Right atrium auricular region (tissue), 2 donors: ENCODE results near the gene ST7. TPM values are rescaled to one million over a fixed set of nuclear protein-coding genes. Genes with fewer than 3 reads are reported as not detected.

Experiments used
- DNase-seq: peaks from one replicate; pipeline ENCODE4 v3.0.0-alpha.2; 2019; ENCODE audit warnings: low spot score
- H3K27ac ChIP-seq, 2 donors: fragments of 200-600 bp; sonication (generic); 1 replicate in 1 of 2; 2 replicates in 1 of 2; pipeline ENCODE4 v1.5.1; 2016 to 2019
- H3K27me3 ChIP-seq, 2 donors: fragments of 200-600 bp; sonication (generic); one replicate each; pipeline versions ENCODE4 v1.5.1 to v1.6.0; 2017 to 2019
- H3K36me3 ChIP-seq: fragments of 200-600 bp; sonication (generic); one replicate; pipeline ENCODE4 v1.5.1; 2016
- H3K4me1 ChIP-seq, 2 donors: fragments of 200-600 bp; sonication (generic); one replicate each; pipeline versions ENCODE4 v1.5.1 to v1.6.0; 2017 to 2019
- H3K4me3 ChIP-seq, 2 donors: fragments of 200-600 bp; sonication (generic); 1 replicate in 1 of 2; 2 replicates in 1 of 2; pipeline ENCODE4 v1.5.1; 2017 to 2019; ENCODE audit warnings: mild to moderate bottlenecking in 1 of 2, moderate library complexity in 1 of 2
- H3K9me3 ChIP-seq, 2 donors: fragments of 200-600 bp; sonication (generic); one replicate each; pipeline ENCODE4 v1.5.1; 2019
- CTCF ChIP-seq, 2 donors: fragments of 200-600 bp; sonication (generic); IDR thresholded peaks; one replicate each; pipeline ENCODE4 v1.5.1; 2019; ENCODE audit warnings: antibody characterized with exemption in 2 of 2
- total RNA-seq, 2 donors: library from RNA; depleted of rRNA; stranded (reverse); fragments of >200 nt; gene quantifications; one replicate each; pipeline ENCODE4 v1.1.0, GENCODE V29; 2016

ST7 gene
- total RNA-seq, 2 donors from 2014 or later: 45.4 to 48.1 TPM

- no peak for TF ChIP-seq CTCF (IDR thresholded peaks at IDR 0.05)
- Histone ChIP-seq H3K4me1 (peaks cover 0 to 12% of the 10 kb centered on the region in 2 donors), H3K27me3 (no peaks in the 10 kb centered on the region), H3K4me3 (no peak overlapping the region), H3K9me3 (peaks cover 0 to 9% of the 10 kb centered on the region in 2 donors), H3K36me3 (no peaks in the 10 kb centered on the region), H3K27ac (no peak overlapping the region)
- no peak for DNase-seq
Observed at GRCh38 chr7:117034851-117035464, 81.7 kb downstream of the ST7 start.

- Histone ChIP-seq H3K27me3 (no peaks in the 10 kb centered on the region), H3K4me1 (peaks cover 0 to 12% of the 10 kb centered on the region in 2 donors), H3K27ac (no peak overlapping the region), H3K9me3 (peaks cover 0 to 5% of the 10 kb centered on the region in 2 donors), H3K4me3 (no peak overlapping the region), H3K36me3 (no peaks in the 10 kb centered on the region)
- DNase-seq: no peak
- no peak for TF ChIP-seq CTCF (IDR thresholded peaks at IDR 0.05)
Observed at GRCh38 chr7:117035465-117035862, 82.2 kb downstream of the ST7 start.

- no peak for TF ChIP-seq CTCF (IDR thresholded peaks at IDR 0.05)
- Histone ChIP-seq H3K27me3 (no peaks in the 10 kb centered on the region), H3K9me3 (no peaks in the 10 kb centered on the region), H3K4me1 (peaks cover 0 to 12% of the 10 kb centered on the region in 2 donors), H3K36me3 (no peaks in the 10 kb centered on the region), H3K27ac (no peak overlapping the region), H3K4me3 (no peak overlapping the region)
- DNase-seq: no peak
Observed at GRCh38 chr7:117036053-117036669, 82.9 kb downstream of the ST7 start.

GRCh38 chr7:117036836-117037235, 83.5 kb downstream of the ST7 start:
- no peak for TF ChIP-seq CTCF (IDR thresholded peaks at IDR 0.05)
- peaks cover 0 to 12% of the 10 kb centered on the region in 2 donors for H3K4me1 ChIP-seq
- H3K27ac ChIP-seq: no peak overlapping the region
- H3K4me3 ChIP-seq: no peak overlapping the region
- no peak for DNase-seq
- no peaks in the 10 kb centered on the region for H3K36me3 ChIP-seq
- H3K9me3 ChIP-seq: no peaks in the 10 kb centered on the region
- no peaks in the 10 kb centered on the region for H3K27me3 ChIP-seq

- Histone ChIP-seq H3K27ac (no peak overlapping the region), H3K4me1 (peaks cover 0 to 17% of the 10 kb centered on the region in 2 donors), H3K4me3 (no peak overlapping the region), H3K9me3 (no peaks in the 10 kb centered on the region), H3K36me3 (no peaks in the 10 kb centered on the region), H3K27me3 (no peaks in the 10 kb centered on the region)
- DNase-seq: no peak
- no peak for TF ChIP-seq CTCF (IDR thresholded peaks at IDR 0.05)
Observed at GRCh38 chr7:117038408-117038807, 85.1 kb downstream of the ST7 start.
